ENCODE data around the gene GDI2.
A peak's percentile ranks its signal among the peaks of the same experiment; 100 is the strongest.

Gene GDI2

DNA sequence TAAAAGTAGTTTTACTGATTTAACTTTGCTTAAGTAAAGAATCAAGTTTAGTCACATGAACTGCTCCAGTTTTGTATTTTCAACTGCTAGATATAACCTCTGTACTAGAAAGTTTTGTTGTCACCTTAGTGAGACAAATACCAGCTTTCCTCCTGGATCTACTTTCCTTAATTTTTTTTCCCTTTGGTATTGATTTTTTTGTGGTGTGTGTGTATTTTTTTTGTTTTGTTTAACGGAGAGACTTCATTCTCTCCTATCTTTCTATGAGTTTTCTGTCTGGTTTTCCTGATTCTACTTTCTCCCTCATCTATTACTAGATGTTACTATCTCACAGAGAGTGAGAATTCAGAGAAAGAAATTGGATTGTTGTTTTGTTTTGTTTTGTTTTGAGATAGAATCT lies 76.6 kb downstream of the GDI2 start:
- peaks cover 78% of the 10 kb centered on the region for H3K36me3 Mint-ChIP-seq (ENCODE audit: low read depth)
- no peaks in the 10 kb centered on the region for H3K4me1 Mint-ChIP-seq (ENCODE audit: low read depth)
- H3K27me3 Mint-ChIP-seq, result no peaks in the 10 kb centered on the region
- H3K27ac Mint-ChIP-seq, result no peak overlapping the region
- no peaks in the 10 kb centered on the region for H3K9me3 Mint-ChIP-seq
- H3K4me3 Mint-ChIP-seq, result no peak overlapping the region
- intact Hi-C loops (cut with micrococcal nuclease), result no loop called here

DNA sequence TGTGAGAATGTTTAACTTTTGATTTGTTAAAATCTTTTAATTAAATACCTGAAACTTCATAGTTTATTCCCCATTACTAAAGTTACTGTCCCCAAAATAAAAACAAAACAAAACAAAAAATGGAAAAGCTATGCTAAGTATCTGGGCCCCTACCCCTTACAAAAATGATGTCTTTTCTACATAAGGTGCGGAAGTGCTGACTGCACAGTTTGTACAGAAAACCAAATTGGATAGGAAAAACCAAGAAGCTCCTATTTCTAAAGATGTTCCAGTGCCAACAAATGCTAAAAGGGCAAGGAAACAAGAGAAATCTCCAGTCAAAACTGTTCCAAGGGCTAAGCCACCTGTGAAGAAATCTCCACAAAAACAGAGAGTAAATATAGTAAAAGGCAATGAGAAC lies 78.1 kb downstream of the GDI2 start:
- Mint-ChIP-seq H3K36me3 (ENCODE audit: low read depth) (peaks cover 78% of the 10 kb centered on the region), H3K27ac (no peak overlapping the region), H3K27me3 (no peaks in the 10 kb centered on the region)

DNA sequence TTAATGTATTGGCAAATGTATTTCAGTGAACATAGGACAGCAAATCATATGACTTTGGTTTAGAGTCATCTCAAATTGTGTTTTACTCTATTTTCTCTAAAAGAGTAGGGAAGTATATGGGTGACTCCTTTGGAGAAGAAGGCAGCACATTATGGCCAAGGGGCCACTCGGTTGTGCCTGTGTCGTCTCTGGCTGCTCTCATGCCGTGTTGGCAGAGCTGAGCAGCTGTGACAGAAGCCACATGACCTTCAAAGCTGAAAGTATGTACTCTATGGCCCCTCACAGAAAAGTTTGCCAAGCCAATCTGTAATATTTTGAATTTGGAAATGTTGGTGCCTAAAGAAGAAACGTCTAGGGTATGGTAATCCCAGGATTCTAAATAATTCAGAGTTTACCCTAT lies 81.1 kb downstream of the GDI2 start:
- H3K9me3 Mint-ChIP-seq, result no peaks in the 10 kb centered on the region
- peaks cover 81% of the 10 kb centered on the region for H3K36me3 Mint-ChIP-seq (ENCODE audit: low read depth)
- no peaks in the 10 kb centered on the region for H3K27me3 Mint-ChIP-seq
- no peak overlapping the region for H3K27ac Mint-ChIP-seq
- intact Hi-C loops (cut with micrococcal nuclease), result no loop called here
- H3K4me3 Mint-ChIP-seq, result no peak overlapping the region
- H3K4me1 Mint-ChIP-seq (ENCODE audit: low read depth), result peaks cover 7% of the 10 kb centered on the region

More for the DNA sequence above, 78.1 kb downstream of the GDI2 start:
- intact Hi-C loops (cut with micrococcal nuclease), result no loop called here
- H3K4me3 Mint-ChIP-seq, result no peak overlapping the region
- H3K4me1 Mint-ChIP-seq (ENCODE audit: low read depth), result peaks cover 7% of the 10 kb centered on the region
- H3K9me3 Mint-ChIP-seq, result no peaks in the 10 kb centered on the region

DNA sequence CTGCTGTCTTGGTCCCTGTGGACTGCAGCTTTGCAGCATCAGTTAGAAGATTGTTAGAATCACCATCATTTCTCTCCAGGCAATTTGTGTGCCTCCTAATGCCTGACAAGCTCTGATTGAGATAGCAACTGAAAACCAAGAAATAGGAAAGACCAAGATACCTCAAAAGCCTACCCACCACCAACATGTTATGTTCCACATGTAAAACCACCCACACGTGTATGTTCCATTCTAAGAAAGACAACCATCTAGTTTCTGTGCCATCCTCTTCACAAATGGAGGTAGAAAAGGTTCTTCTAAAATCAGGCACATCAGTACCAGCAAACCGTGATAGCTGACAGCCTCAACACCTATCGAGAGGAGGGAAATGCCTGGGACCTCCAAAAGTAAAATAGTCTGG lies 81.7 kb downstream of the GDI2 start:
- intact Hi-C loops (cut with micrococcal nuclease), result no loop called here
- Mint-ChIP-seq H3K36me3 (ENCODE audit: low read depth) (peaks cover 81% of the 10 kb centered on the region), H3K9me3 (no peaks in the 10 kb centered on the region), H3K27ac (no peak overlapping the region), H3K4me3 (no peak overlapping the region), H3K27me3 (no peaks in the 10 kb centered on the region), H3K4me1 (ENCODE audit: low read depth) (peaks cover 7% of the 10 kb centered on the region)

DNA sequence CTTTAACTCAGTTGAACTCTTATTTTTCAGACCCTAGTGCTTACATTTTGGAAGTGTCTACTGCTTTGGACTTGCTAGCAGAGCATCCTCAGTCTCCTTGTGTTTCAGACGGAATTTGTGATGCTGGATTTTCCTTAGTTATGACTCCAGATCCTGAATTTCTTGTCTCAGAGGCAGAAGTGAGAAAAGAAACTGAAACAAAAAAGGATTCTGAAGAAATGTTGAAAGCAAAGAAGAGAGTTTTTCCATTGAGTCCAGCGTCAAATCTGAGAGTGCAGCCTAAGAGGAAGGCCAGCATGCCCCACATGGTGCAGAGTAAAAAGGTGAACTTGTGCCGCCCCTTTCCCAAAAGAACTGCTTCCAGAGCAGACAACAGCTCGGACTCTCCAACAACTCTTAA lies 82.5 kb downstream of the GDI2 start:
- H3K9me3 Mint-ChIP-seq, result no peaks in the 10 kb centered on the region
- peak overlapping the region; percentile 34 for H3K27ac Mint-ChIP-seq
- intact Hi-C loops (cut with micrococcal nuclease), result no loop called here
- H3K36me3 Mint-ChIP-seq (ENCODE audit: low read depth), result peaks cover 78% of the 10 kb centered on the region
- no peaks in the 10 kb centered on the region for H3K27me3 Mint-ChIP-seq
- H3K4me1 Mint-ChIP-seq (ENCODE audit: low read depth), result peaks cover 7% of the 10 kb centered on the region
- H3K4me3 Mint-ChIP-seq, result no peak overlapping the region

DNA sequence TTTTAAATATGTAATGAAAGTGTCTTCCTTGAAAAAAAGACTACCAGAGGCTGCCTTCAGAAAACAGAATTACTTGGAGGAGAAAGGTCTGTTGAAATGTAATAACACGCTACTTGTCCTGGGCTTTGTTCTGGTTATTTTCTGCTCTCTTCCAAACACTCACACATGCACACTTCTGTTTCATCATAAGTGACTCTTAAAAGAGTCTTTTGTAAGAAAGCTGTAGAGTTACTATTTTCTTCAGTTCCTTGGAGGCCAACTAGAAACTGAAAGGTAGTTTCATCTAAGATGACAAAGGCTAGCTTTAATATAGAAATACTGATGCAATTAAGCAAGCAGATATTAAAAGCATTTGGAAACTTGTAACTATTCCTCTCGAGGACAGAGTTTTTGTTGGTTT lies 89.5 kb downstream of the GDI2 start:
- no peak overlapping the region for H3K27ac Mint-ChIP-seq
- H3K9me3 Mint-ChIP-seq, result no peaks in the 10 kb centered on the region
- no peak overlapping the region for H3K4me3 Mint-ChIP-seq
- no peaks in the 10 kb centered on the region for H3K27me3 Mint-ChIP-seq
- intact Hi-C loops (cut with micrococcal nuclease), result no loop called here
- H3K4me1 Mint-ChIP-seq (ENCODE audit: low read depth), result no peaks in the 10 kb centered on the region
- H3K36me3 Mint-ChIP-seq (ENCODE audit: low read depth), result peaks cover 53% of the 10 kb centered on the region

DNA sequence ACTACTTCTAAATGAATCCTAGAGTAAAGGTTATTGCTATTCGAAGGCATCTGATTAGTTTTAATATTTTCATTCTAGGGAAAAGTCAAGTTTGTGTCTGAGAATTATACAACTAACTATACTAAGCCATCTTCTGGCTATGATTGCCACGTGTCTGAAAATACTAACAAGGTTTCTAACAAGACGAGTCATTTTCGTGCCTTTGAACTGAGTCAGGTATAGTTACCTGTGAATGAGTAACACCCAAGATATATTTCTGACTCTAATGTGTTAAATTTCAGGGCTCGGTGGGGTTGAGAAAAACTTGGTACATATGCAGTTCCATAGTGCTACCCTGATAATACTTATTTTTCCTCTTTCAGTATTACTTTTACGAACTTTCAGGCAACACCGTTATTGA lies 93.1 kb downstream of the GDI2 start:
- Mint-ChIP-seq H3K4me3 (no peak overlapping the region), H3K9me3 (no peaks in the 10 kb centered on the region), H3K4me1 (ENCODE audit: low read depth) (no peaks in the 10 kb centered on the region), H3K27me3 (no peaks in the 10 kb centered on the region), H3K27ac (no peak overlapping the region), H3K36me3 (ENCODE audit: low read depth) (peaks cover 33% of the 10 kb centered on the region)
- intact Hi-C loops (cut with micrococcal nuclease), result no loop called here

DNA sequence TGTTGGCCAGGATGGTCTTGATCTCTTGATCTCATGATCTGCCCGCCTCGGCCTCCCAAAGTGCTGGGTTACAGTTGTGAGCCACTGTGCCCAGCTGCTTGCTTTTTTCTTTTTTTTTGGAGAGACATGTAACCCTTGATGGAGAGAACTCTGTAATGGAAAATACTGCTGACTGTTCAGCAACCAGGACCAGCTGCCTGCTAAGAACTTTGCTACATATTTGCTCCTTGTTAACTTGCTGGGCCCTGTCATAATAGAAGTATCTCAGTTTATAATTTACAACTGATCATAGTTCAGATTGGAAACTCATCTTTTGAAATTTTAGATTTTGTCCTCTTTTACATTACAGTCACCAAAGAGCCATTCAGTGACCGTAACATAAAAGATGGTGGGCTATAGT lies 93.7 kb downstream of the GDI2 start:
- H3K9me3 Mint-ChIP-seq, result no peaks in the 10 kb centered on the region
- H3K27me3 Mint-ChIP-seq, result no peaks in the 10 kb centered on the region
- H3K36me3 Mint-ChIP-seq (ENCODE audit: low read depth), result peaks cover 28% of the 10 kb centered on the region
- intact Hi-C loops (cut with micrococcal nuclease), result no loop called here
- H3K4me1 Mint-ChIP-seq (ENCODE audit: low read depth), result no peaks in the 10 kb centered on the region
- no peak overlapping the region for H3K4me3 Mint-ChIP-seq
- peak overlapping the region; percentile 43 for H3K27ac Mint-ChIP-seq

All from dendritic cell treated with granulocyte-macrophage colony-stimulating factor and Interleukin-4, amounts not matched to agents 40 ng/mL and 50 ng/mL, for 4 days (primary cell).